ENCODE measurements around the gene SECISBP2.
A peak's percentile ranks its signal among the peaks of the same experiment; 100 is the strongest.
"Not testable (repeated sequence)": the region's sequence is repeated elsewhere in the genome, so short reads cannot be mapped to it uniquely, and the experiment has no call there.

The SECISBP2 gene

GRCh38 chr9:89318123-89319014 lies at the start of gene SECISBP2:
Gene SECISBP2 (plus strand): TSS chr9:89318500. CDS start chr9:89318577, 77 bp downstream.
- DNase-seq = peak; percentile 74 to 99 (median 92)

GRCh38 chr9:89273528-89274279 lies 44.6 kb upstream of the SECISBP2 start:
- no peak for DNase-seq

GRCh38 chr9:89274838-89275237 lies 43.5 kb upstream of the SECISBP2 start:
- DNase-seq = no peak

- not testable (repeated sequence) for DNase-seq
These were observed 42.3 kb upstream of the SECISBP2 start for GRCh38 chr9:89276040-89276439.

- no peak for DNase-seq
These were observed 41.3 kb upstream of the SECISBP2 start for GRCh38 chr9:89277043-89277442.

GRCh38 chr9:89277454-89277853 lies 40.8 kb upstream of the SECISBP2 start:
- no peak for DNase-seq

GRCh38 chr9:89278551-89278950 lies 39.7 kb upstream of the SECISBP2 start:
- DNase-seq = no peak

- peak in 2 of 56 donors; percentile 7 to 11 for DNase-seq
These were observed 39.1 kb upstream of the SECISBP2 start for GRCh38 chr9:89278997-89279739.

- no peak for DNase-seq
These were observed 37.2 kb upstream of the SECISBP2 start for GRCh38 chr9:89281106-89281505.

- DNase-seq = peak in 4 of 56 donors; percentile 3 to 5 (median 4)
These were observed 35.9 kb upstream of the SECISBP2 start for GRCh38 chr9:89282248-89282968.

- no peak for DNase-seq
These were observed 34.2 kb upstream of the SECISBP2 start for GRCh38 chr9:89284076-89284475.

GRCh38 chr9:89291741-89292140 lies 26.6 kb upstream of the SECISBP2 start:
- no peak for DNase-seq

GRCh38 chr9:89293014-89293413 lies 25.3 kb upstream of the SECISBP2 start:
- DNase-seq = no peak

GRCh38 chr9:89295400-89295799 lies 22.9 kb upstream of the SECISBP2 start:
- DNase-seq = no peak

- DNase-seq = not testable (repeated sequence)
These were observed 16.3 kb upstream of the SECISBP2 start for GRCh38 chr9:89301996-89302395.

GRCh38 chr9:89304020-89304833 lies 14.1 kb upstream of the SECISBP2 start:
- no peak for DNase-seq

- no peak for DNase-seq
These were observed 13.5 kb upstream of the SECISBP2 start for GRCh38 chr9:89304834-89305188.

- DNase-seq = no peak
These were observed 12.4 kb upstream of the SECISBP2 start for GRCh38 chr9:89305868-89306267.

GRCh38 chr9:89309166-89309565 lies 9.1 kb upstream of the SECISBP2 start:
- no peak for DNase-seq

All from amygdala (tissue), 56 donors.